GM21825 (cell line): ENCODE data around the gene MPP4.
"Not testable (repeated sequence)": the region's sequence is repeated elsewhere in the genome, so short reads cannot be mapped to it uniquely, and the experiment has no call there.

Experiments used
- ATAC-seq: cut with Tn5 transposase; IDR thresholded peaks from one replicate; pipeline ENCODE4 v1.9.1; 2021; ENCODE audit warnings: mild to moderate bottlenecking, moderate library complexity; ENCODE audit not compliant: unreplicated experiment

MPP4 gene

DNA sequence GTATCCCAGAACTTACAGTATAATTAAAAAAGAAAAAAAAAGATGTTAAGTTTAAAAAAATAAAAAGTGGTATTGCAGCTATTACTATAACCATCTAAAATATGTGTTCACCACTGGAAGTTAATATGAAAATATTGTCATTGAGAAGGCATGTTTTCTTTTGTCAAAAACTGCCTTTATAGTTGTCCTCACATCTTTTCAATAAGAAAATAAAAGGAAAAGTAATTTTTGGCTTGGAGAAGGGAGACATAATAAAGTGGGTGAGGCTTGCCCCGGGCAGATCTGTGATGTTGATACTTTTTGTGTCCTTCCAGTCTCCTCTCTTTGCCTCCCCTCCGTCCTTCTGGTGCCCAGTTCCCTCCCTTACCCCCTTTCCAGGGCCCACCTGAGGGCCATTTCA is 24.9 kb downstream of the MPP4 start:
- ATAC-seq, result no peak

- ATAC-seq, result not testable (repeated sequence)
Observed at GRCh38 chr2:201671205-201671604, 27.2 kb downstream of the MPP4 start.

GRCh38 chr2:201669865-201670264 is 28.6 kb downstream of the MPP4 start:
- no peak for ATAC-seq

- no peak for ATAC-seq
Observed at GRCh38 chr2:201668402-201668910, 30.0 kb downstream of the MPP4 start.

GRCh38 chr2:201664334-201664733 is 34.1 kb downstream of the MPP4 start:
- no peak for ATAC-seq

GRCh38 chr2:201661366-201661765 is 37.1 kb downstream of the MPP4 start:
- ATAC-seq, result no peak

GRCh38 chr2:201660293-201660895 is 38.0 kb downstream of the MPP4 start:
- no peak for ATAC-seq

DNA sequence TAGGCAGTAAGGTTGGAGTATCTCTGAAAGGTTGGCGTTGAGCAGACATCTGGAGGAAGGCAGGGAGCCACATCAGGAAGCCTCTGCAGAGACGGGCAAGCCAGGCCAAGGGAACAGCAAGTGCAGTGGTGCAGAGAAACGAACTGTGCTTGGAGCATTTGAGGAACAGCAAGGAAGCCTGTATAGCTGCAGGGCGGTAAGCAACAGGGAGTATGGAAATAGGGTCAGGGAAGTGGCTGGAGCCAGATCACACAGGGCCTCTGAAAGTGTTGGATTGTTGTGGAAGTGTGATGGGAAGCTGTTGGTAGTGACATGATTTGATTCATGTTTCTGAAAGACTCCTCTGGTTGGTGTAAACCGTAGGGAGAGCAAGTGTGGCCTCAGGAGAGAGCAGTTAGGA is 41.7 kb downstream of the MPP4 start:
- ATAC-seq, result no peak

GRCh38 chr2:201656102-201656501 is 42.3 kb downstream of the MPP4 start:
- ATAC-seq, result no peak

- no peak for ATAC-seq
Observed at GRCh38 chr2:201654616-201655384, 43.6 kb downstream of the MPP4 start.

GRCh38 chr2:201653221-201653620 is 45.2 kb downstream of the MPP4 start:
- ATAC-seq, result no peak

- ATAC-seq, result no peak
Observed at GRCh38 chr2:201649442-201649841, 49.0 kb downstream of the MPP4 start.

DNA sequence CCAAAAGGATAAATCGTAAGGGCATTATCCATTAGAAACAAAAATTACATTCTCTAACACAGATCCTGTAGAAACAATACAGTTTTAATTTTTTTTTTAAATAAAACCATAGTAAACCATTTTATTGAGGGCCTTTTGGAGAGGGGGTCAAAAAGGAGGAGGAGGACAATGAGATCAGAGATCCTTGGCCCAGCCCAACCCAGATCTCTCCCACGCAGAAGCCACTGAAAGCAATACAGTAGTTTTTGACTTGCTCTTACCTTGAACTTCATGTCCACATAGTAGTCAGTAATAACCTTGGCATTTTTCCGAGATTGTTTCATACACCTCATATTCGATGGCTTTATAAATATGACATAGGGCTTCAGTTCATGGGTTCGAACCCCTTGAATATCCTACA is 51.0 kb downstream of the MPP4 start:
- no peak for ATAC-seq

DNA sequence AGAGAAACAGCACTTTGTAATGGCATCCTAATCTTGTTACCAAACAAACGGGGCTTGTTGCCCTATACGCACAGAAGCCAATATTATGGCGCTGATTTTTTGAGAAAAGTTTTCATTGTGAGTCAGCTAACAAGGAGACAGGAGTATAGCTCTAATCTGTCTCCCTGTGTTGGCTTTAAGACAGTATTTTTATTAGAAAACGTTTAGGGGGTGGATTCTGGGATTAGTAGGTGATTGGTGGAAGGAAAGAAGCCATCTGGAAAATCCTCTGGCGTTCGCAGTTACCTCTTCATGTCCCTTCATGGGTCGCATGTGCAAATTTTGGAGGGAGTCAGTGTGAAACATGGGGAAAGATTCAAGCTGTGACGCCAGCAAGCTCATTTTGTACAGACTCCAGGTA is 54.4 kb downstream of the MPP4 start:
- no peak for ATAC-seq

GRCh38 chr2:201643216-201643890 is 55.1 kb downstream of the MPP4 start, which contains the start of gene TMEM237:
TMEM237 (minus strand) TSS chr2:201643503; CDS start chr2:201643400, 103 bp downstream.
- ATAC-seq, result peak; percentile 46

DNA sequence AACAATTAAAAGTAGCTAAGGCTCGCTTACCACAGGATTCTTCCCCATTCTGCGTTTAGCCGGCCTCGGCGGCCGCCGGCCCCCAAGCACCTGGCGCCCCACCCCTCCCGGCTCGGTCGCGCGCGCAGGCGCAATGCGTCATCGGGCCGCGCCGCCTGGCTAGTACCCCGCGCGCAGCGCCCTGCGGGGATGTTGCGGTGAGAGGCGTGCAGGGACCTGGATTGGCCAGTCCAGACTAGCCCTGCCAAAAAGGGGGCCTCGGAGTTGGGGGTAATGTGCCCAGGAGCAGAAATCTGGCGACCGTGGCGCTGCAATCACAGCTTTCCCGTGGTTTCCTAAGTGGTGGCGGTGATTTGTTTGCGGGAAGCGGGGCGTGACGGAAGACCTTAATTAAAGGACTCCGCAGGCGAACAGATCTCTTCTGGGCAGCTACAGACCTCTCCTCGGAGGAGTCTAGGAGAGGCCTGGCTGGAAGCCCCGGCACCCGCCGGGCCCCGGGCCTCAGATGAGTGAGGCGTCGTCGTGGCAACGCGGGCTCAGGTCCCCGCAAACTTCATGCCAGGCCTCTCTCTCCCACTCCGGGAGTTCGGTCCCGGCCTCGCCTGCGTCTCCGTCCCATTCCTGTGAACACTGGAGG is 55.7 kb downstream of the MPP4 start:
- peak; percentile 75 for ATAC-seq

DNA sequence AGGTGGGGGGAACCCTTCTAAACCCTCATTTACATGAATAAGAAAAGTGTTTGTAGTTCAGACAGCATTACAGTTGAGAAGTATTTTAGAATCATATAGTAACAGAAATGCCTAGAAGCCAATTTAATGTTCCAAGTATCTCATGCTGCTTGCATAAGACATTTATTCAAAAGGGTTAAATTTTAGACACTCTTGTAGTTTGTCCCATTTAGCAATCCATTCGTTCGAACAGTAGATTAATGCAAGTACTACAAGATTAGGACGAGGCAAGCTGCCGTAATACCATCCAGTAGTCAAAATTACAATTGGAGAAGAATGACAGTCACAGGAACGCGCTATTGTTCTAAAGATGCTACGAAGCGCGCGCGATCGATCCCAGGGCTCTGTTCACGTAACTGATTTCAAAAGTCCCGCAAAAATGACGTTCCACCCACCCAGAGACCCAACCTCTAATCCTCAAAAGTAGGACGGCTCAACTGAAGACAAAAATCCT is 56.3 kb downstream of the MPP4 start:
- peak; percentile 31 for ATAC-seq

- no peak for ATAC-seq
Observed at GRCh38 chr2:201639205-201639604, 59.2 kb downstream of the MPP4 start.

DNA sequence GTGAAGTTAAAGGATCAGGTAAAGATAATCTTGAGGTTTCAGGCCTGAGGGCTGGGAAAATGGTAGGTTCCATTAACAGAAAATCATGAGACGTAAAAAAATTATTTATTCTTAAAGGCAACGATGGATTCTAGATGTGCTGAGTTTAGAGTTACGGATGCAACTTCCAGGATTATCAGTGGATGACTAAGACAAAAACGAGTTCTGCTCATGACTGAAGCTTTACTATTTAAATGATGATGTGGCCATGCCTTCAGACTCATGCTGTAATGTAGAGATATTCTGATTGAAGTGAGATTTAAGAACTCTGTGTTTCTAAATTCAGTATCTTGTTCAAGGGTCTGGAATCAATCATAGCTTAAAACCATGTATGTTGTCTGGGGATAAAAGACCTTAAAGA is 60.1 kb downstream of the MPP4 start:
- no peak for ATAC-seq

DNA sequence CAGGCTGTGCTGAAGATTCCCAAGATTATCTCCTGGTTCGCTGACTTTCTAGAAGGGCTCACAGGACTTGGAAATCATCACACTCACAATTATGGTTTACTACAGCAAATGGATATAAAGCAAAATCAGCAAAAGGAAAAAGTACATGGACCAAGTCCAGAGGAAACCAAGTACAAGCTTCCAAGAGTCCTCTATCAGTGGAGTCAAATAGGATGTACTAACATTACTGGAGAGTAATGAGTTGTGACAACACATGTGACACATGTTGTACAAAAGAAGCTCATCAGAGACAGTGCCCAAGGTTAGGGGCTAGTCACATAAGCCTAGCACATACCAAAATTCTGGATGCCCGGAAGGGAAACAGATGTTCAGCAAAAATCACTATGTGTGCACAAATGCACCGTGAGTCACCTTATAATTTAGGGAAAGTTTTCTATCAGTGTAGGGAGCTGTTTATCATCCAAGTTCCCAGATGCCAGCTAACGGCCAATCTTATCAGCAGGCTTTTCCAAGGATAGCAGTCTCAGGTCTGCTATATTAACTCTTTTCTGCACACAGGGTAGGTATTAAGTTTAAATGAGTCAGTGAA is 64.7 kb downstream of the MPP4 start:
- no peak for ATAC-seq

DNA sequence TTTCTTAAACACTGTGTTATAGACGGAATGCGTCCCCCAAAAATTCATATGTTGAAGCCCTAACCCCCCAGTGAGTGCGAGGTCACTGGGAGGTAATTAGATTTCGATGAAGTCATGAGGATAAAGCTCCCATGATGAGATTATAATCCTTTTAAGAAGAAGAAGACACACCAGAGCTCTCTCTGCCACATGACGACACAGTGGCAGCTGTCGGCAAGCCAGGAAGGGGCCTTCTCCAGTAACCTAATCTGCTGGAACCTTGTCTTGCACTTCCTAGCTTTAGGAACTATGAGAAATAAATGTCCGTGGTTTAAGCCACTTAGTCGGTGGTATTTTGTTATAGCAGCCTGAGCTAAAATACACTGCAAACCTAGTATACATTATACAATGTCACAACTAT is 67.4 kb downstream of the MPP4 start:
- no peak for ATAC-seq
